HG03135 (cell line): ENCODE data around the gene KRTAP10-8.
"Not testable (repeated sequence)": the region's sequence is repeated elsewhere in the genome, so short reads cannot be mapped to it uniquely, and the experiment has no call there.

Experiments used
- ATAC-seq: cut with Tn5 transposase; IDR thresholded peaks from one replicate; pipeline ENCODE4 v1.9.1; 2021; ENCODE audit warnings: mild to moderate bottlenecking, moderate library complexity; ENCODE audit not compliant: unreplicated experiment

The KRTAP10-8 gene

DNA sequence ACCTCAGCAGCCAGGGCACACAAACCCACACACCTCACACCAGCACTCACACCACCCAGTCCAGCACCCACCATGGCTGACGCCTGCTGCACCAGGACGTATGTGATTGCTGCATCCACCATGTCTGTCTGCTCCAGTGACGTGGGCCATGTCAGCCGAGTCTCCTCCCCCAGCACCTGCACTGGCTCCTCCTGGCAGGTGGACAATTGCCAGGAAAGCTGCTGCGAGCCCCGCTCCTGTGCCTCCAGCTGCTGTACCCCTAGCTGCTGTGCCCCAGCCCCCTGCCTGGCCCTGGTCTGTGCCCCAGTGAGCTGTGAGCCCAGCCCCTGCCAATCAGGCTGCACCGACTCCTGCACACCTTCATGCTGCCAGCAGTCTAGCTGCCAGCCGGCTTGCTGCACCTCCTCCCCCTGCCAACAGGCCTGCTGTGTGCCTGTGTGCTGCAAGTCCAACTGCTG is at the start of gene KRTAP10-8:
Gene KRTAP10-8, plus strand, starts transcription at position 51 of the 458 bp plus-strand sequence. Its CDS starts 22 bp downstream, at position 73.
- no peak for ATAC-seq

DNA sequence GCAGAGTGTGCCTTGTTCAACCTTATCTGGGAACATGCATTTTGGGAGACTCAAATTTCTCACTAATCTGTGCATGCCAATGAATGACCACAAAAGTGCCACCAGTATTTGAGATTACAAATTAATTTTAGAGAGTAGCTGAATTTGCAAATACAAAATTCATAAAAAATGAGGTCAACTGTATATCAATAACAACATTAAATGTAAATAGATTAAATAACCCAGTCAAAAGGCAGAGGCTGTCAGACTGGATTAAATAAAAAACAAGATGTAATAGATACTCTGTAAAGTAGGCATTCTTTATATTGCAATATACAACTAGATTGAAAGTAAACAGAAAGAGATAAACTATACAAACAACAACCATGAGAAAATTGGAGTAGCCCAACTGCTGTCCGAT is 47.8 kb upstream of the KRTAP10-8 start:
- no peak for ATAC-seq

- no peak for ATAC-seq
These were observed 46.8 kb upstream of the KRTAP10-8 start for GRCh38 chr21:44564886-44565598.

GRCh38 chr21:44566403-44566802 is 45.5 kb upstream of the KRTAP10-8 start:
- no peak for ATAC-seq

DNA sequence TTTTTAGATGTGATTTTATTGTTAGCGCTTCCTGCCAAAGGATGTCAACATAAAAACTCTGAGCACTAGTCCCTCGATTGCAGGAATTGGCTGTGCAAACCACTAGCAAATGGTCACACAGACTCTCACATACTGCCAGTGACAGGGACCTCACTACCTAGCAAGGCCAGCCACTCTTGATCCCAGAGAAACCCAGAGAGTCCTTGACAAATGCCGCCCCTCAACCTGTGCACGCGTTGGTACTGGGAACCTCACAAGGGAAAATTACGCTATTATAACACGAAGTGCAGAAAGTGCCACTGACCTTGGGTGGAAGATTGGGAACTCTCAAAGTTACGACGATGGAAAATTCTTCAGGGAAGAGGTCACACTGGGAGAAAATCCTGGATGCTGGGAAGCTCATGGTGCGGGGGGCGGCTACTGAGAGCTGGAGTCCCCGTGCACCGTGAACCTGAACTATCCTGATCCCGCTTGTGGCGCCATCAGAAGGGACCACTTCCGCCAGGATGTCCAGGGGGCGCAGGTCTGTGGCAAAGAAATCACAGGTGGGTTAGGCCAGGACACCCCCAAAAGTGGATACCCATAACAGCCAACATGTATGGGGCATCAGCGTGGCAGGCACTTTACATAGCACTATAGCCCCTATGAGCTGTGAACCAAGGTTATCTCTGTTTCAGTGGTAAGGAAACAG is 44.3 kb upstream of the KRTAP10-8 start:
- no peak for ATAC-seq

DNA sequence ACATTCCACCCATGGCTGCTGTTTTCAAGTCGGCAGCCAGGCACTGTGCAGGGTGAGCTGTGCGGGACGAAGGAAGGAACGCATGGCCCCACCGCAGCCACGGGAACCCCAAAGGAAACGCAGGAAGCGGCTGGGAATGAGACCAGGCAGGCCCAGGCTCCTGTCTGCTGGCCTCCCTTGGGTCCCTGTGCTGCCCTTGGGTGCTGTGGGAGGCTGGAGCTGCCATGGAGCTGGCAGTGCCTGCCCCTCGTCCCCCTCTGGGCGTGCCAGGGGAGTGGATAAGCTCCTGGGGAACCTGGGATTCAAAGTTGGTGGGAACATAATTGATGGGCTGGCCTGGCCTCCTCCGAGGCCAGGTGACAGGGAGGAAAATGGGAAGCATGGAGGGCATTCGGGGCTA is 43.6 kb upstream of the KRTAP10-8 start:
- ATAC-seq = no peak

DNA sequence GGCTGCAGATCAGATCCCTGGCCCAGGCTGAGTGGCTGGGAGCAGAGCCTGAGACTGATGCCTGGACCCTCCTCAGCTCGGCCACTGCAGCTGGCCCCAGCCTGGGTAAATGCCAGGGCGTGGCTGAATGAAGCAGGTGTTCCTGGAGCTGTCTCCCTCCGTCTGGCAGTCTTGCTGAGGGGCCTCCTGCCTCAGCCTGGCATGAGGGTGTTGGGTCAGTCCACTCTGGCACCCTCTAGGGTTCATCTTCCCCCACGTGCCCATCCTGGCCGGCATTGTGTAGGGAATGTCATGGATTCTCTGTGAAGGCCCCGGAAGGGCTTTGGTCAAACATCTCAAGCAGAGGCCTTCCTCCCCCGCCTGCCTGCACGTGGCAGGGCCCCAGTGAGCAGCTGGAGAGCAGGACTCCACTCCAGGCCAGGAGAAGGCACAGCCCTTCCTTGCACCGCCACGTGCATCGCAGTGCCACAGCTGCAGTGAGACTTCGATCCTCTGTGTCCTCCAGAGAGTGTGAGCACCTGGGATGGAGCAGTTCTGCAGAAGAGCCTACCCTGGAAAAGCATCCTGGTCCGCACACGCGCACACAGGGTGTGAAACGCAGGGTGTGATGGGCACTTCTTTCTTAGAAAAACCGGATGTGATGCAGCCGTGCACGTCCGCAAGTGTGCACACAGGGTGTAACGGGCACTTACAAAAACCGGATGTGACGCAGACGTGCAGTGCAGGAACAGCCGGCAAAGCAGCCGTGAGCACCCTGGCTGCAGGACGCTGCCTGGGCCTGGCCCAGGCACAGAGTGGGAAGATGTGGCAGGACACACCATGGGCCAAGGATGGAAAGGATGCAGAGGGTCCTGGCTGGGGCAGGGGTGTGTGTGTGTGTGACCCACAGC is 43.0 kb upstream of the KRTAP10-8 start:
- ATAC-seq = no peak

- ATAC-seq = no peak
These were observed 41.9 kb upstream of the KRTAP10-8 start for GRCh38 chr21:44569861-44570517.

- no peak for ATAC-seq
These were observed 40.6 kb upstream of the KRTAP10-8 start for GRCh38 chr21:44571296-44571695.

- no peak for ATAC-seq
These were observed 39.8 kb upstream of the KRTAP10-8 start for GRCh38 chr21:44571844-44572782.

DNA sequence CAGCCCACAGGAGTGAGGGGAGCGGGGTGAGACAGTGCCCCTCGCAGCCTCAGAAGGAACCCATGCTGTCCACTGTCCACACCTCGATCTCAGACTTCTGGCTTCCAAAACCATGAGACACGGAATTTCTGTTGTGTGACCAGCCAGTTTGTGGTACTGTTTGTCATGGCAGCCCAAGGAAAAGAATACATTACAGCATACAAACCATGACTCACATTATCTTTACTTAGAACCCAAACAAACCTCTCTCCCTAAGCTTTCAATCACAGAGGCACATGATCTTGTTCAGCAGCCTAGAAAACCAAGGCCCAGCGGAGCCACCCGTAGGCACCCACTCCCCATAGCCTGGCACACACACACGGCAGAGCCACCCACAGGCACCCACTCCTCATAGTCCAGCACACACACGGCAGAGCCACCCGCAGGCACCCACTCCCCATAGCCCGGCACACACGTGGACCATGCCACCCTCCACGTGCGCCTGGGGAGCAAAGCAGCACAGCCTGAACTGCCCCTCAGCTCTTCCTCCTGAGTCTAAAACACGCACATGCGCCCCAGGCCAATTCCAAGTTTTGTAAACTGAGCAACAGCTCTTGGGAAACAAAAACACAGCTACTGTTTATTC is 38.8 kb upstream of the KRTAP10-8 start:
- no peak for ATAC-seq

DNA sequence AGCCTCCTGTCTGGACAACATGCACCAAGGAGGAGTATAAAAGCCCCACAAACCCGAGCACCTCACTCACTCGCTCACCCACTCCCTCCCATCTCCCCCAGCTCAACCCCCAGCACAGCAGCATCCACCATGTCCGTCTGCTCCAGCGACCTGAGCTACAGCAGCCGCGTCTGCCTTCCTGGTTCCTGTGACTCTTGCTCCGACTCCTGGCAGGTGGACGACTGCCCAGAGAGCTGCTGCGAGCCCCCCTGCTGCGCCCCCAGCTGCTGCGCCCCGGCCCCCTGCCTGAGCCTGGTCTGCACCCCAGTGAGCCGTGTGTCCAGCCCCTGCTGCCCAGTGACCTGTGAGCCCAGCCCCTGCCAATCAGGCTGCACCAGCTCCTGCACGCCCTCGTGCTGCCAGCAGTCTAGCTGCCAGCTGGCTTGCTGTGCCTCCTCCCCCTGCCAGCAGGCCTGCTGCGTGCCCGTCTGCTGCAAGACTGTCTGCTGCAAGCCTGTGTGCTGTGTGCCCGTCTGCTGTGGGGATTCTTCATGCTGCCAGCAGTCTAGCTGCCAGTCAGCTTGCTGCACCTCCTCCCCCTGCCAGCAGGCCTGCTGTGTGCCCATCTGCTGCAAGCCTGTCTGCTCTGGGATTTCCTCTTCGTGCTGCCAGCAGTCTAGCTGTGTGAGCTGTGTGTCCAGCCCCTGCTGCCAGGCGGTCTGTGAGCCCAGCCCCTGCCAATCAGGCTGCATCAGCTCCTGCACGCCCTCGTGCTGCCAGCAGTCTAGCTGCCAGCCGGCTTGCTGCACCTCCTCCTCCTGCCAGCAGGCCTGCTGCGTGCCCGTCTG is 38.0 kb upstream of the KRTAP10-8 start, which contains the start of gene KRTAP10-4:
Gene KRTAP10-4, plus strand, starts transcription at position 100 of the 827 bp plus-strand sequence. Its CDS starts 30 bp downstream, at position 130.
- ATAC-seq = not testable (repeated sequence)

GRCh38 chr21:44574457-44575306 is 37.2 kb upstream of the KRTAP10-8 start:
- ATAC-seq = no peak

DNA sequence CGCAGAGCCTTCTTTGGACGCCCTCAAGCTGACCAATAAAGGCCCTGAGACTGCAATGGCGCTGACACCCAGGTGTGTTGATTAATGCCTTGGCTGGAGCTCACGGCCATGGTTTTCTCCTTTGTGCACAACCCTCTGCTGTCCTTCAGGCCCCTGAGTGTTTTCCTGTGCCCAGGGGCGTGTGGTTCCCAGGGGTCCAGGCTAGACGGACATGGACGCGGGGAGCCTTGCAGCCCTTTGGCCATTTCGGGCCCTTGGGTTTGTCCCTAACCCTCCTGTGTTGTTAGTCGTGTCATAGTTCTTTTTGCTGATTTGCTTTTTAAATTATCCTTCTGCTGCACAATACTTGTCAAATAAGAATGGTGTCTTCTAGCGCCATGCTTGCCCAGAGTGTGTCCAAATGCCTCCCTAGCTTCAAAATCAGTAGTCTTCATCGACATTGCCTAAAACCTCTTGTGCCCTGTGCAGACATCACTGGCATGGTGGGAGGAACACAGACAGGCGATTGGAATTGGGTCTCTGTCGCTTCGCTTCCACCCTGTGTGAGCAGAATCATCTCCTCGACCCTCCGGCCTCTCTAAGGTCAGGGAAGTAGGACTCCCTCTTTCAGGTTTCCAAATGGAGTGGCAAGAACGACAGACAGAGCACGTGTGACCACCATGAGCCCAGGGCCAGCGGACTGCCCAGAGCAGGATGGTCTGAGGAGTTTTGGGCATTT is 36.4 kb upstream of the KRTAP10-8 start:
- ATAC-seq = no peak

DNA sequence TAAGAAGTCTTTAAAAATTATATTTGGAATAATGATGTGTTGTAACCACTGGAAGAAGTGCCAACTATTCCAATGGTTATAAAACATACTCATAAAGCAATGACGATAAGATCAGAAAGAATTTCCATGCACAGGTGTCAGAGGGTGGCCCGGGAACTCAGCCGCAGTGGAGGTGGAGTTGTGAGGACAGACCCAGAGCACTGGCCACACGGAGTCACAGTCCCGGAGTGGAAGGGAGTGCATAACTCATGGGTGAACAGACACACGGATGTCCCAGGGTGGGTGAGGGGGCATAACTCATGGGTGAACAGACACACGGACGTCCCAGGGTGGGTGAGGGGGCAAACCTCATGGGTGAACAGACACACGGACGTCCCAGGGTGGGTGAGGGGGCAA is 35.9 kb upstream of the KRTAP10-8 start:
- ATAC-seq = no peak

- no peak for ATAC-seq
These were observed 33.4 kb upstream of the KRTAP10-8 start for GRCh38 chr21:44578371-44579055.
